ENCODE measurements around the gene FSTL1.
"Not testable (repeated sequence)": the region's sequence is repeated elsewhere in the genome, so short reads cannot be mapped to it uniquely, and the experiment has no call there.

Gene FSTL1

DNA sequence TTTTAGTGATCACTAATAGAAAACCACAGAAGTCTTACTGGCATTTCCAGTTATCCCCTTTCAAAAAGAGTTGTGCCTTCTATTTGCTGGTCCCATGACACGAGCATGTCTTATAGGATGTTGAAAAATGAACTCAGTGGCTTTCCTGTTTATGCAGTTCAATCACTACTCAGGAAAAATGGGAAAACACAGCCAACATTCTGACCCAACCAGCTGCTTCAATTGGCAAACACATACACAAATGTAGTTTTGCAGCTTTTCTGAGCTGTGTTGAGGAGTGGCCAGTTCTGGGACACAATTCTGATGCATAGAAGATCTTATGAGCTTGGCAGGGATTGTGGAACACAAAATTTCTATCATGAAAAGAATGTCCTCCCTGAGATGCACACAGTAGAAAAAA lies 40.3 kb downstream of the FSTL1 start:
- no peak for FAIRE-seq

DNA sequence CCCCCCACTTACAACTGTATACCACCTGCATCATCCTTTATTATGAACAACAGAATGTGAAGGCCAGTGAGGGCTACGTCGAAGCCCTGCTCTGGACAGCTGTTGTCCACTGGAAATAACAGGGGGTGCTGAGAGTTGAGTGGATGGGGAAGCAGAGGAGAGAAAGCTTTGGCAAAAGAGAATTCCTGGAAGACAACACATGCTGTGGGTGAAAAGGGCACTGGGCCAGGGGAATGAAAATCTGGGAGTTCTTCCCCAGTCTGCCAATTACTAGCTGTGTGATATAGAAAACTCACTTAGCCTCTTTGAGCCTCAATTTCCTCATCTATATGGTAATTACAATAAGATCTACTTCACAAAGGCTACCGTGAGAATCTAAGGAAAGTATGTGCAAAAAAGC lies 40.7 kb downstream of the FSTL1 start:
- FAIRE-seq: no peak

DNA sequence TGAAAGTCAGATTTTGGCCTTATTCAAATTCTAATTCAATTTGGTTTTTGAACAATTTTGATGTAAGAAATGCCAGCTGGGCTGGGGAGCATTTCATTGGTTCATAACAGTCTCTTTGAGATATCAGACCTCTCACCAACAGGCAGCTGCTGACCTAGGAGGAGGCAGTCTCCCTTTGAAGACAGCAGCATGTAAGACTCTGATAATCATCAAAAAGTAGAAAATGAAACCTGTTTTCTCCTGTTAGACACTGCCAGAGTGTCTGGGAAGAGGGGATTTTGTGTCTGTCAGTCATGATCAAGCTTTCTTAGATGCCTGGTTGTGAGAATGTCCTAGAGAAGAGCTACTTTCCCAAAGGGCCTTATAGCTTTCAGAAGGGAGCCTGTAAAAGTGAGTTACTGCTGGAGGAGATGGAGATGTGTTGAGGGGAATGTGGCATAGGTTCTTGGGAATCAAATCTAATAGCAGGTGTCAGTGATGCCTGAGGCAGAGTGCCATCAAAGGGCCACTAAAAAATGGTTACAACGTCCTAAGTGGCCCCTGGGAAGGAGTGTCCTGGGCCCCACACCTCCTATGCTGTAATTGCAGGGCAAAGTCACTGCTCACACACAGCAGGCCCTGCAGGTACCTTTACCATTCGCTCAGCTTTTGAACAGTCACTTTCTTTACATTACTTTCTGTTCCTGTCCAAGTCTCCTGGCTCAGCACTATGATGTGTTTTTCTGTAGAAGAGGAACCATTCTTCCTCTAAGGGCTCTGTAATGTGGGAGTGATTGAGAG lies 43.1 kb downstream of the FSTL1 start:
- FAIRE-seq: no peak

DNA sequence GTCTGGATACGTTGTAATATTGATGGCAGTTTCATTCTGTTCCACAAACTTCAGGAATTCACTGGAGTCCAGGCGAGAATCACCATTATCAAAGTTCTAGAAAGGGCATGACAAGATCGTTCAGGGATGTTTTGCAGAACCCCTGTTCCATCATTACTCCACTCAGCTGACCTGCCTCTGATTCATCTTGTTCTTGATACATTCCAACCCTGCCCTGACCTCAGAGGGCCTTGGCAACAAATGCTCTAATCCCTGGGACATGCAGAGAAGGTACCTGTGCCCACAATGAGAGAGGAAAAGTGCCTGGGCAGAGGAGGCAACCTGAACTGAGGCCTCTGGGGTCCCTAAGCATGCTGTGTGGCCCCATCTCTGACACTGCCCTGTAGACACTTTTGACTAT lies 45.9 kb downstream of the FSTL1 start:
- no peak for FAIRE-seq

DNA sequence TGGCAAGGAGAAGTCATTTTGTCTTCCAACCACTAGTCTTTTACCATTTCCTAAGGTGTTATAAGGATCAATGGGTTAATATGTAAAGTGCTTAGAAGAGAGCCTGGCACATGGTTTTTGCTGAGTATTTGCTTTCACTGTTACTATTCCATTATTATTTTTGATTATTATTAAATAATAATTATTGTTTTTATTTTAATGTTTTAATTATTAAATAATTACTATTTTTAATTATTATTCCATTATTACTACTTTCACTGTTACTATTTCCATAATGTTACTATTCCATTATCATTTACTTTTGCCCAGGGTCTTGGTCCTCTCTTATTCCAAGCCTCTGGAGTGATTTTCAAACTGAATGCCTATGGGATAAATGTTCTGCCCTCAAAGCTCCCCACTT lies 48.5 kb downstream of the FSTL1 start:
- FAIRE-seq: no peak

DNA sequence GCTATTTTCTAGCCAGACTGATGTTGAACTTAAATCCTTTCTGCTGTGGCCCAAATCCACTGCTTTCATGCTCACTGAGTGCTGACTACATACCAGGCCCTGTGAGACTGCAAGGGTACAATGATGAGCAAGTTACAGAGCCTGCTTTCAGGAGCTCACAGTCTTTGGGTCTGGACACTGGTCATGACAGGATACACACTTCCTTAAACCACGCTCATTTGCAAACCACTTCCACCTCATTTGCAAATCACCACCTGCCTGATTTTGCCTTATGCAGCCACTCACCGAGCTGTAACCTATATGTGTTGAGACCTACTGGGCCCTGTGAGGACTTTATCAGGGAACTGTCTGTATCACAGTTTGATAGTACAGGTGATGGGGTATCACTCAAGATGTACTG lies 51.4 kb downstream of the FSTL1 start:
- FAIRE-seq: no peak

DNA sequence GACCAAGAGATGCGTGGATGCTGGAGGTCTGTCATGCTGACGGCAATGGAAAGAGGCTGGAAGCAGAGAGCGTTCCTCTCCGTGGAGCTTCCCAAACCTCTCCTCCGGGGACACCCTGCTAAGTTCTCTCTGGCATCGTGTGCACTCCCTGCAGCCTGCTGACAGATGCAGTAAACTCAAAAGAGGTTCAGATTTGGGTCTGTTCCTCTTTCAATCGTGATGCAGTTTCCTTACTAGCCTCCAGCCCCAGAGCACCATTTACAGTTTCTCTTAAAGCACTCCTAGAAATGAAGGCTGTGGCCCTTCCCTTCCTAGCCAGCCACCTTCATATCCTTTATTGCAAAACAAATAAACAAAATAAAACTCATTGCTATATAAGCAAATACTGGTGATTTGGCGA lies 54.3 kb downstream of the FSTL1 start:
- no peak for FAIRE-seq

DNA sequence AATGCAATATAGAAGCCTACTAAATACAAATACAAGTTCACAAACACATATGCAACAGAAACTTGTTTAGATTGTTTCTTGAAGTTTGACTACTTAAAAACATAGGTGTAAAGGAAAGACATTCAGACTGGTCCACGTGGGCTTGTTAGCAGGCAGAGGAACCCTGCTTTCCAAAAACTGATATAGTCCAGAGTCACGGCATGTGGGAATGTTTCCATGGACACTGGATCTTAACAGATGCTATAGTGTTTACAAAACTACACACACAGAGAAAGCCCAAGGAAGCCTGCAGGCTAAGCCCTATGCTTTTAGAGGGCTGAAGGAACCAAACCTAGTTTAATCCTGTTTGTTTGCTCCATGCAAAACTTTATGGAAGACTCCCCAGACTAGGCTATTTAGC lies 56.4 kb downstream of the FSTL1 start:
- no peak for FAIRE-seq

DNA sequence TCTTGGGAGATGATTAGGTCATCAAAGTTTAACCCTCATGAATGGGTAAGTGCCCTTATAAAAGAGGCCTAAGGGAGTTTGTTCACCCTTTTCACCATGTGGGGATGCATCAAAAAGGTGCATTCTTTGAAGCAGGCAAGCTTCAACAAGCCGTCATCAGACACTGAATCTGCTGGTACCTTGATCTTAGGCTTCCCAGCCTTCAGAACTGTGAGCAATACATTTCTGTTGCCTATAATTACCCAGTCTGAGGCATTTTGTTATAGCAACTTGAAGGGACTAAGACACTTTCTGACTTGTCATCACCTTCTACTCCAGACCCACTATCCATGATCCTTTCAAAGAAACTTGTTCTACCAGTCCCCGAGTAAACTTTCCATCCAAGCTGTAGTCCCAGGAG lies 57.0 kb downstream of the FSTL1 start:
- no peak for FAIRE-seq

DNA sequence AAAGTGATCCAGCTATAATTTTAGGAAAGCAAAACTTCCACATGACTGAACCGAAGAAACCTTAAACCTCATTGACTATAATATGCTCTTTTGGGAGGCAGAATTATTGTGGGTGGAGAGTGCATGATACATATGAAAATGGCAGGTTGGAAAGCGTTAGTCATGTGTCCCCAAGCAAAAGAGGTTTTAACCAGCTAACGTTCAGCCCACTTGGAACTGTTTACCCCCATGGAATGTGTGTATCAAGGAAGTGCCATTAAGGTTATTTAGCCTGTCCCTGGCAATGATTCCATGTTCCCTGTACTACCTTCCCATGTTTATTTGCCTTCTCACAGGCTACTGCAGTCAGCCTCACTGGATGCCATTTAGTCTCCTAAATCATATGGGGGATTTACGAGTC lies 57.5 kb downstream of the FSTL1 start:
- no peak for FAIRE-seq

DNA sequence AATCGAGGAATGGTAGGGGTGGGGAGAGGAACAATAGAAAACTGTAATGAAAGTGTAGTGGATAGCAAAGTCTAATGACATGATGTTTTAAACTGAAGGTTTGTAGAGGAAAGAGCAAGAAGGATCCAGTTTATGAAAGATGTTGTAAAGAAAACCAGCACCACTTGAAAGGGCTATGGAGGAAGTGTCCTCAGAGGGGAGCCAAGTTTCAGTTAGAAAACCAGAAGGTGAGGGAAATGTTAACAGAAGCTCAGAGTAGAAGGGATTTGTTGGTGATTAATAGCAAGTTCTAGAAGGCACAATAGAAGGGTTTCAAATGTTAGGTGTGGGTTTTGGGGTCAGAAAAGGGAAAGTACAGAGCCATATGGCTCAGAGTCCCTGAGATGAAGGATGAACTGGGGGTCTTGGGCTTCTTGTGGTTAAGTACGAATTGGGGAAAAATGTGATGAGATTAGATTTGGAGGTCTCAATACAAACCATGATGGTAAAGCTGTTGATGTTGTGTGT lies 67.8 kb downstream of the FSTL1 start:
- no peak for FAIRE-seq

DNA sequence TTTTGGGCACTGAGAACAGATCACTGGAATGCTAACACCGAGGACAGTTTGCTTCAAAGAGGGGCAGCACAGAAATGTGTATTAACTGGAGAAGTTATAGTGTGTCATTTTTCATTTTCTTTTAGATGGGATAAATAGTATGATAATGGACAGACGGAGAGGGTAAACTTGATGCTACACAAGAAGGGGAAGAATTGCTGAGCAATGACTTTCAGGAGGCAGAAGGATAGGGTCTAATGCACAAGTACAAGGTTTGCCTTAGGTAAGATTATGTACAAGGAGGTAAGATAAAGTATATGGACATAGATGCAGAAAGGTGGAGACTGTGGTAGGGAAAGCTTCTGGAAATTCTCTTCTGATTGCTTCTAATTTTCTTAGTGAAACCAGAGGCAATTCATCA lies 69.3 kb downstream of the FSTL1 start:
- FAIRE-seq: no peak

DNA sequence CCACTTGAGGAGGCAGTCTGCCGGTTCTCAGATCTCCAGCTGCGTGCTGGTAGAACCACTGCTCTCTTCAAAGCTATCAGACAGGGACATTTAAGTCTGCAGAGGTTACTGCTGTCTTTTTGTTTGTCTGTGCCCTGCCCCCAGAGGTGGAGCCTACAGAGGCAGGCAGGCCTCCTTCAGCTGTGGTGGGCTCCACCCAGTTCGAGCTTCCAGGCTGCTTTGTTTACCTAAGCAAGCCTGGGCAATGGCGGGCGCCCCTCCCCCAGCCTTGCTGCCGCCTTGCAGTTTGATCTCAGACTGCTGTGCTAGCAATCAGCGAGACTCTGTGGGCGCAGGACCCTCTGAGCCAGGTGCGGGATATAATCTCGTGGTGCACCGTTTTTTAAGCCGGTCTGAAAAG lies 72.8 kb downstream of the FSTL1 start:
- FAIRE-seq: not testable (repeated sequence)

DNA sequence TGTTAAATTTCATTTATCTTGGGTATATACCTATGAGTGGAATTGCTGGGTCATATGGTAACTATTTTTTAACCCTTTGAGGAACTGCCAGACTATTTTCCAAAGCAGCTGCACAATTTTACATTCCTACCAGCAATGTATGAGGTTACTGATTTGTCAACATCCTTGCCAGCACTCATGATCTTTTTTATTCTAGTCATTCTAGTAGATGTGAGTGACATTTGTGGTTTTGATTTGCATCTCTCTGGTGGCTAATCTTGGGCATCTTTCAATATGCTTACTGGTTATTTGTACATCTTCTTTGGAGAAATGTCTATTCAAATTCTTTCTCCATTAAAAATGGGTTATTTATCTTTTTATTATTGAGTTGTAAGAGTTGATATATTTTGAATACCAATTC lies 80.3 kb downstream of the FSTL1 start:
- no peak for FAIRE-seq

DNA sequence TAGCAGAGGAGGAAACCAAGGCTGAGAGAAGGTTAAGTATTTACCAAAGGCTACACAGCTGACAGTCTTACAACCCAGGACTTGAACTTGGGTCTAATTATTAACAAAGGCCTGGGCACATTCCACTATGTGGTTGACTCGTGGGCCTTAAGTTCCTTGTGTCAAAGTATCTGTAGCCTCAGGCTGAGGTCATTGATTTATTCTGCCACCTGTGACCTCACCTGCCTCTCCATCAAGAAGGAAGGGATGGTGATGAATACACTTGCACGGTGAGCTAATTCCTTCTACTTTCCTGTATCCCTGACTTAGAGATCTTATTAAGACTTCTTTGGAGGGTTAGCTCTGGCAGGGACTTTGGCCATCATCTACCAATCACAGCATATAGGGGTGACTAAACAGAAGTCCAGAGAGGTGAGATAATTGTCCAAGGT lies 81.7 kb downstream of the FSTL1 start:
- no peak for FAIRE-seq

DNA sequence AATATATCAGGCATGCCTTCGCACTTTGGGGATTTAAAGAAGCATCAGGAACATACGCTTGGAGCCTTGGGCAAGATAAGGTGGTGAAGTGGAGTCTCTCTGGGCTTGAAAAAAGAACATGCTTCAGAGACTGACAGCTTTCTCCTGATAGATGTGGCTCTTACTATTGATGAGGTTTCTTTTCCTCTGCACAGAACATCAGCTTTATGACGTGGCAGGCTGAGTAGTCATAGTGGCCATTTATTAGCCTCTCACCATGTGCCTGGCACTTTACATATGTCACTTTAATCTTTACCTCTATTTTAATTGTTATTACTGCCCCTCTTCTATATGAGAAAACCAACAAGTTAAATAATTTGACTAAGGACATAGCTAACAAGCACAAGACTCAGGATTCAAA lies 82.6 kb downstream of the FSTL1 start:
- FAIRE-seq: no peak

DNA sequence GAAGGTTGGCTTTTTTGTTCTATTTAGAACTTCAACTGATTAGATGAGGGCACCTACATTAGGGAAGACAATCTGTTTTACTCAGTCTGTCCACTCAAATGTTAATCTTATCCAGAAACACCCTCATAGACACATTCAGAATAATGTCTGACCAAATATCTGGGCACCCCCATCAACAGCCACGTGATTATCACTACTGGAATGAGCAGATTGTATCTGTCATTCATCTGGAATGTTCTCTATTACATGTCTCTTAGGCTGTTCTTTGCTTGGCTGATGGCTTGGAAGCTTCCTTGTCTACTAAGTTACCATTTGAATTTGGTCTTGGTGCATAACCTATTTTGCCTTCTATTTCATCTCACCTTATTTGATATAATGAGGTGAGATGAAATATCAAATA lies 86.0 kb downstream of the FSTL1 start:
- no peak for FAIRE-seq

DNA sequence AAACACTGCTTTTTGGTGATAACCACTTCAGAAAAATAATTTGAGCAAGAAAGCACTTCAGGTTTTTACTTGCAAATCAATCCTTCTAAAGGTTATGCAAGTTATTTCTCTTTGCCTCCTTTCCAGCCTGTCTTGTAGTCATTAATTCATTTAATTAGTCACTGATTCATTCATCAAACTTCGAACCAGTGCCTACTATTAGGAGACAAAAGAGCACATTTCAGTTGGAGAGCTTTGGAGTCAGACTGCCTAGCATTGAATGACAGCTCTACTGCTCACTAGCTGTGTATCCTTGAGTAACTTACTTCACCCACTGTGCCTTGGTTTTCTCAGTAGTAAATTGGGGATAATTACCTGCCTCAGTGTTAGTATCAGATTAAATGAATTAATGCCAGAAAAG lies 86.7 kb downstream of the FSTL1 start:
- no peak for FAIRE-seq

DNA sequence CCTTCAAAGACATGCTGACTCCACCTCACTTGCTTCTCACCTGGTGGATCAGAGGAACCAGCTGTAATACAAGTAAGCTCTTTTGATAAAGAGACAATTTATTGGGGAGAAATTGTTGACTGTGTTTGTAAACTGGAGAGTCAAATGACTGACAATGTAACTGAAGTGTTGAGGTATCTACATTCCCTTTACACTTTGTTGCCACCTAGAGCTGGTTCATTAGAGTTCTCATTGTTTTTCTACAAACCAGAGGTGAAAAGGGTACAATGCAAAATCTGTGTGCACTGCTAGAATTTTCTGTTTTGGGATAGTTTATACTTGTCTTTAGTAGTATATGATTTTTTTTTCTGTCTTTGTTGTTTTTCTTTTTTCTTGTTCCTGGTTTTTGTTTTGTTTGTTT lies 93.0 kb downstream of the FSTL1 start:
- FAIRE-seq: no peak

DNA sequence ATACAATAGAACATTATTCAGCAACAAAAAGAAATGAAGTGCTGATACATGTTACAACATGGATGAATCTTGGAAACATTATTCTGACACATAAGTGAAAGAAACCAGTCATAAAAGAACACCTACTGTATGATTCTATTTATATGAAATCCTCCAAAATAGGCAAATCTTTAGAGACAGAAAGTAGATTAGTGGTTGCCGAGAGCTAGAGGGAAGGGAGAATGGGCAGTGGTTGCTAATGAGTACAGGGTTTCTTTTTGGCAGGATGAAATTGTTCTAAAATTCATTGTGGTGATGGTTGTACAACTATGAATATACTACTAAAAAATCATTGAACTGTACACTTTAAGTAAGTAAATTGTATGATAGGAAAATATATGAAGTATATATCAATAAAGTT lies 95.3 kb downstream of the FSTL1 start:
- no peak for FAIRE-seq

DNA sequence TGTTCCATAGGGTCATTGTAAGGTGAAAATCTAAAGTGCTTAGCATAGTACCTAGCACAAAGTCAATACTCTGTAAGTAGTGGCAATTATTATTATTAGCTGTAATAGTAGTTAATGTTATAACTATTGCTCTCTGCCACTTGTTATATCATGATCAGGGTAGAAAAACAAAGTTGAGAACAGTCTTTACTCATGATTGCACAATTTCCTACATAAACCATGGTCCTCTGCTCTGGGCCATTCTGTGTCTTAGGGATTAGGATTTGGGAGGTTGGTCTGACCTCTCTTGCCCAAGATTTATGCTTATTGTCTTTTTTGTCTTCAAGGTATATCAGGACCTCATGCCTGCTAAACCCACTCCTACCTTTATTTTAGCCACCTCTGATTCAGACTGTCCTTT lies 97.3 kb downstream of the FSTL1 start:
- no peak for FAIRE-seq

DNA sequence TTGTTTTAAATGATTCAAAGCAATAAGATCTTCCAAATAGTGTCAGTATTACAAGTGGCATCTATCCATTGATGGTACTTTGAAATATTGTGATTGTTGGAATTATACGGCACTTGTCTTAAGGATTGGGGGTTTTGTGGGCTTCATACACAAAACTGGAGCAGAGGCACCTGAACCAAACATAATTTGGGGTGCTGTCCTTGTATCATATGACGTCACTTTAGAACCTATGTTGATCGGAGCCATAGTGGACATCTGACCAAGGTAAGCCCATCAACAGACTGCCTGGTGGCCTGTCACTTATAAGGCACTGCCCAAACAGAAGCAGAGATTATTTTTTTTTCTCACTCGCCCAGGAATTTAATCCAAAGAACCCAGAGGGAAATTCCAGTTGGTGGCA lies 98.8 kb downstream of the FSTL1 start:
- FAIRE-seq: no peak

DNA sequence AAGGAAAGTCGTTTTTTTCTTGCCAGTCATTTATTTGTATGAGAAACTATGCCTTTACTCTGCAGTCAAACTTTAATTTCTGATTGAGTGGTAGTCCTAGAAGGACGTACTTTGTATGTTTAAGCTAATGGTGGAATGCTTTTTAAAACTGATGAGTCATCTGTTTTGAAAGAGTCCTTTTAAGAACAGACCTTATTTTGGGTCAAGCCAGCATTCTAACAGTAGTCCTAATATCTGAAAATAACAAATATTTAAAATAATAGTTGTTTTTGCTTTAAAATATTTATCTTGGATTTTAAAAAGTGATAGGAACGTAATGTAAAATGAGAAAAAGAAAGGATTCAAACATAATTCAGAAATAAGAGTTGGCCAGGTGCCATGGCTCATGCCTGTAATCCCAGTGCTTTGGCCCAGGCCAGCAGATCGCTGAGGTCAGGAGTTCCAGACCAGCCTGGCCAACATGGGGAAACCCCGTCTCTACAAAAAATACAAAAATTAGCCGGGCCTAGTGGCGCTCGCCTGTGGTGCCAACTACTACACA lies 100.3 kb downstream of the FSTL1 start:
- FAIRE-seq: no peak

DNA sequence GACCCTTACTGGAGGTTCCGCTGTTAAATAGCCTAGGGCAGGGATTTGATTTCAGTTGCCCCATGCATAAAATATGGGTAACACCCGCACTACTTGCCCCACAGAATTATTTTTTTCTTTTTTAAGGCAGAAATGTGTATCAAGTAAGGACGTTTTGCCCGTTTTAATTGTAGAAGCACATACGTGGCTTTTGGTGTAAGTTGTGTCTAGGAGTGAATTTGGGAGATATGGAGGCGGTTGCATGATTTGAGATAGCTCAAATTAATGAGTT lies 101.0 kb downstream of the FSTL1 start:
- no peak for FAIRE-seq

Measured in colon (tissue), 2 donors.